ENCODE results near the gene PITPNM1. TPM values are rescaled to one million over a fixed set of nuclear protein-coding genes. Genes with fewer than 3 reads are reported as not detected.
"Not testable (repeated sequence)": the region's sequence is repeated elsewhere in the genome, so short reads cannot be mapped to it uniquely, and the experiment has no call there.

The PITPNM1 gene
- total and polyA plus RNA-seq, 3 experiments from 2014 or later, result 49.6 to 109 (median 94.0) TPM

GRCh38 chr11:67476692-67477091, 28.5 kb downstream of the PITPNM1 start:
- H3K4me1 Mint-ChIP-seq; H3K27ac Mint-ChIP-seq; H3K4me3 ChIP-seq (ENCODE audit: low read length); H3K4me1 ChIP-seq (ENCODE audit: insufficient read depth, low read length); H3K27me3 Mint-ChIP-seq; H3K36me3 ChIP-seq (ENCODE audit: insufficient read depth, low read length); H3K36me3 Mint-ChIP-seq; DNase-seq; H3K9me3 Mint-ChIP-seq; H3K9me3 ChIP-seq (ENCODE audit: low read length); POLR2A ChIA-PET; H3K27me3 ChIP-seq (ENCODE audit: insufficient read depth, low read length, poor library complexity, severe bottlenecking): not testable (repeated sequence)
- CTCF ChIA-PET, result interaction anchor here (0.8 to 2.0 kb wide), 4 partner anchors 29 to 120 kb away, joined by 3 to 6 read pairs (median 4); partner anchors contain the start of gene PPP1CA
- peak overlapping the region; percentile 16 for H3K27ac ChIP-seq (ENCODE audit: low read depth, low read length)
- H3K4me3 Mint-ChIP-seq, result peak overlapping the region in 1 of 7 donors; percentile 3

GRCh38 chr11:67472882-67473281, 32.3 kb downstream of the PITPNM1 start:
- no peaks in the 10 kb centered on the region for H3K9me3 ChIP-seq (ENCODE audit: low read length)
- H3K4me3 ChIP-seq (ENCODE audit: low read length), result no peak overlapping the region
- Mint-ChIP-seq H3K9me3 (no peaks in the 10 kb centered on the region), H3K27me3 (no peaks in the 10 kb centered on the region), H3K4me1 (peaks cover 0 to 12% (median 11%) of the 10 kb centered on the region in 3 donors), H3K36me3 (peaks cover 0 to 3% (median 0%) of the 10 kb centered on the region in 3 donors), H3K4me3 (no peak overlapping the region), H3K27ac (no peak overlapping the region)
- H3K27me3 ChIP-seq (ENCODE audit: insufficient read depth, low read length, poor library complexity, severe bottlenecking), result no peaks in the 10 kb centered on the region
- peaks cover 7% of the 10 kb centered on the region for H3K4me1 ChIP-seq (ENCODE audit: insufficient read depth, low read length)
- CTCF ChIA-PET, result interaction anchor here (1.0 kb wide), 1 partner anchor 36 kb away, joined by 3 read pairs; the partner anchor contains the start of gene PTPRCAP
- DNase-seq, result no peak
- no peak overlapping the region for H3K27ac ChIP-seq (ENCODE audit: low read depth, low read length)
- POLR2A ChIA-PET, result interaction anchor here (2.1 kb wide), 1 partner anchor 10 kb away, joined by 5 read pairs; the partner anchor contains the start of gene AIP
- H3K36me3 ChIP-seq (ENCODE audit: insufficient read depth, low read length), result no peaks in the 10 kb centered on the region

- Histone ChIP-seq H3K27me3 (ENCODE audit: insufficient read depth, low read length, poor library complexity, severe bottlenecking) (no peaks in the 10 kb centered on the region), H3K4me1 (ENCODE audit: insufficient read depth, low read length) (peaks cover 23% of the 10 kb centered on the region), H3K36me3 (ENCODE audit: insufficient read depth, low read length) (no peaks in the 10 kb centered on the region), H3K9me3 (ENCODE audit: low read length) (no peaks in the 10 kb centered on the region), H3K27ac (ENCODE audit: low read depth, low read length) (no peak overlapping the region), H3K4me3 (ENCODE audit: low read length) (no peak overlapping the region)
- POLR2A ChIA-PET, result interaction anchor here (1.1 to 3.9 kb wide), 3 partner anchors 13 to 69 kb away, joined by 5 to 22 read pairs (median 12); partner anchors contain the start of genes AIP and PPP1CA
- Mint-ChIP-seq H3K9me3 (no peaks in the 10 kb centered on the region), H3K27me3 (no peaks in the 10 kb centered on the region), H3K4me1 (peaks cover 7 to 29% (median 21%) of the 10 kb centered on the region in 3 donors), H3K27ac (peak overlapping the region in 5 of 8 donors; percentile 11 to 87 (median 73)), H3K36me3 (peaks cover 0 to 6% (median 0%) of the 10 kb centered on the region in 3 donors), H3K4me3 (peak overlapping the region in 6 of 7 donors; percentile 74 to 92 (median 84))
- CTCF ChIA-PET, result interaction anchor here (0.8 to 4.8 kb wide), 6 partner anchors 22 to 88 kb away, joined by 3 to 38 read pairs (median 4); partner anchors contain the start of genes PPP1CA, PTPRCAP and TBC1D10C
- DNase-seq, result no peak
Observed at GRCh38 chr11:67470337-67471002, 34.7 kb downstream of the PITPNM1 start.

- Mint-ChIP-seq H3K4me3 (peak overlapping the region; percentile 74 to 92 (median 88)), H3K4me1 (peaks cover 11 to 39% (median 25%) of the 10 kb centered on the region in 3 donors), H3K9me3 (no peaks in the 10 kb centered on the region), H3K36me3 (peaks cover 0 to 11% (median 0%) of the 10 kb centered on the region in 3 donors), H3K27ac (peak overlapping the region; percentile 63 to 92 (median 86)), H3K27me3 (no peaks in the 10 kb centered on the region)
- H3K4me3 ChIP-seq (ENCODE audit: low read length), result peak overlapping the region; percentile 64
- H3K9me3 ChIP-seq (ENCODE audit: low read length), result no peaks in the 10 kb centered on the region
- DNase-seq, result no peak
- ChIA-PET CTCF (interaction anchor here (0.7 to 4.8 kb wide), 12 partner anchors 15 to 87 kb away, joined by 3 to 38 read pairs (median 4); partner anchors contain the start of genes CABP4, PPP1CA, PTPRCAP and RPS6KB2), POLR2A (interaction anchor here (1.0 to 3.9 kb wide), 10 partner anchors 14 to 230 kb away, joined by 3 to 38 read pairs (median 6); partner anchors contain the start of genes AIP, PPP1CA, PTPRCAP and RPS6KB2)
- H3K27ac ChIP-seq (ENCODE audit: low read depth, low read length), result peak overlapping the region; percentile 70
- H3K4me1 ChIP-seq (ENCODE audit: insufficient read depth, low read length), result peaks cover 30% of the 10 kb centered on the region
- H3K27me3 ChIP-seq (ENCODE audit: insufficient read depth, low read length, poor library complexity, severe bottlenecking), result no peaks in the 10 kb centered on the region
- no peaks in the 10 kb centered on the region for H3K36me3 ChIP-seq (ENCODE audit: insufficient read depth, low read length)
Observed at GRCh38 chr11:67469508-67469811, 35.7 kb downstream of the PITPNM1 start.

- H3K9me3 ChIP-seq (ENCODE audit: low read length), result no peaks in the 10 kb centered on the region
- ChIA-PET POLR2A (interaction anchor here (0.5 to 3.9 kb wide), 18 partner anchors 14 to 229 kb away, joined by 3 to 38 read pairs (median 5); partner anchors contain the start of genes AIP, CLCF1, PPP1CA and PTPRCAP), CTCF (interaction anchor here (0.6 to 4.8 kb wide), 20 partner anchors 14 to 229 kb away, joined by 3 to 38 read pairs (median 4); partner anchors contain the start of genes CABP4, GPR152, PITPNM1 and PPP1CA)
- H3K9me3 Mint-ChIP-seq, result no peaks in the 10 kb centered on the region
- H3K36me3 ChIP-seq (ENCODE audit: insufficient read depth, low read length), result no peaks in the 10 kb centered on the region
- H3K27me3 Mint-ChIP-seq, result no peaks in the 10 kb centered on the region
- DNase-seq, result peak; percentile 86 to 95 (median 87)
- H3K4me3 Mint-ChIP-seq, result peak within 1 kb of the TSS; percentile 87 to 92 (median 88)
- peaks cover 0 to 11% (median 0%) of the 10 kb centered on the region in 3 donors for H3K36me3 Mint-ChIP-seq
- peaks cover 36% of the 10 kb centered on the region for H3K4me1 ChIP-seq (ENCODE audit: insufficient read depth, low read length)
- H3K4me3 ChIP-seq (ENCODE audit: low read length), result peak within 1 kb of the TSS; percentile 74
- H3K27me3 ChIP-seq (ENCODE audit: insufficient read depth, low read length, poor library complexity, severe bottlenecking), result no peaks in the 10 kb centered on the region
- H3K27ac Mint-ChIP-seq, result peak within 1 kb of the TSS; percentile 64 to 94 (median 88)
- peak within 1 kb of the TSS; percentile 70 for H3K27ac ChIP-seq (ENCODE audit: low read depth, low read length)
- H3K4me1 Mint-ChIP-seq, result peaks cover 11 to 44% (median 30%) of the 10 kb centered on the region in 3 donors
Observed at GRCh38 chr11:67468759-67469507, 36.2 kb downstream of the PITPNM1 start, which contains the start of gene TMEM134. Gene TMEM134, minus strand, starts transcription at chr11:67469251. Its CDS starts 59 bp downstream, at chr11:67469192.

GRCh38 chr11:67468456-67468758, 36.8 kb downstream of the PITPNM1 start:
- CTCF ChIA-PET, result interaction anchor here (0.6 to 4.8 kb wide), 15 partner anchors 16 to 228 kb away, joined by 3 to 38 read pairs (median 4); partner anchors contain the start of genes GPR152, PITPNM1, PPP1CA and PTPRCAP
- peaks cover 11 to 46% (median 30%) of the 10 kb centered on the region in 3 donors for H3K4me1 Mint-ChIP-seq
- DNase-seq, result no peak
- H3K4me3 Mint-ChIP-seq, result peak overlapping the region; percentile 87 to 92 (median 88)
- Histone ChIP-seq H3K27ac (ENCODE audit: low read depth, low read length) (peak overlapping the region; percentile 59), H3K4me1 (ENCODE audit: insufficient read depth, low read length) (peaks cover 39% of the 10 kb centered on the region), H3K36me3 (ENCODE audit: insufficient read depth, low read length) (no peaks in the 10 kb centered on the region), H3K9me3 (ENCODE audit: low read length) (no peaks in the 10 kb centered on the region), H3K27me3 (ENCODE audit: insufficient read depth, low read length, poor library complexity, severe bottlenecking) (no peaks in the 10 kb centered on the region), H3K4me3 (ENCODE audit: low read length) (peak overlapping the region; percentile 74)
- H3K27ac Mint-ChIP-seq, result peak overlapping the region; percentile 64 to 94 (median 86)
- POLR2A ChIA-PET, result interaction anchor here (0.5 to 3.9 kb wide), 17 partner anchors 15 to 229 kb away, joined by 3 to 38 read pairs (median 5); partner anchors contain the start of genes AIP, CLCF1, PPP1CA and PTPRCAP
- H3K36me3 Mint-ChIP-seq, result peaks cover 0 to 11% (median 0%) of the 10 kb centered on the region in 3 donors
- no peaks in the 10 kb centered on the region for H3K27me3 Mint-ChIP-seq
- H3K9me3 Mint-ChIP-seq, result no peaks in the 10 kb centered on the region

GRCh38 chr11:67468056-67468455, 37.1 kb downstream of the PITPNM1 start:
- no peaks in the 10 kb centered on the region for H3K27me3 ChIP-seq (ENCODE audit: insufficient read depth, low read length, poor library complexity, severe bottlenecking)
- Mint-ChIP-seq H3K4me3 (peak overlapping the region; percentile 87 to 92 (median 88)), H3K9me3 (no peaks in the 10 kb centered on the region), H3K4me1 (peaks cover 11 to 48% (median 32%) of the 10 kb centered on the region in 3 donors), H3K27ac (peak overlapping the region in 7 of 8 donors; percentile 77 to 97 (median 87)), H3K27me3 (no peaks in the 10 kb centered on the region), H3K36me3 (peaks cover 0 to 11% (median 0%) of the 10 kb centered on the region in 3 donors)
- CTCF ChIA-PET, result interaction anchor here (0.9 to 4.8 kb wide), 13 partner anchors 16 to 228 kb away, joined by 3 to 38 read pairs (median 4); partner anchors contain the start of genes GPR152, PITPNM1, PPP1CA and PTPRCAP
- no peaks in the 10 kb centered on the region for H3K9me3 ChIP-seq (ENCODE audit: low read length)
- peak overlapping the region; percentile 74 for H3K4me3 ChIP-seq (ENCODE audit: low read length)
- H3K4me1 ChIP-seq (ENCODE audit: insufficient read depth, low read length), result peaks cover 39% of the 10 kb centered on the region
- POLR2A ChIA-PET, result interaction anchor here (0.5 to 3.9 kb wide), 15 partner anchors 15 to 228 kb away, joined by 3 to 38 read pairs (median 6); partner anchors contain the start of genes AIP, CLCF1, PPP1CA and PTPRCAP
- H3K36me3 ChIP-seq (ENCODE audit: insufficient read depth, low read length), result no peaks in the 10 kb centered on the region
- H3K27ac ChIP-seq (ENCODE audit: low read depth, low read length), result peak overlapping the region; percentile 59
- no peak for DNase-seq
